Activated CD4-positive, alpha-beta memory T cell treated with anti-CD3 and anti-CD28 coated beads for 36 hours (primary cell): ENCODE results near the gene MIX23. TPM values are rescaled to one million over a fixed set of nuclear protein-coding genes. Genes with fewer than 3 reads are reported as not detected.
A peak's percentile ranks its signal among the peaks of the same experiment; 100 is the strongest.

Experiments
- CTCF ChIA-PET: fragments of 350-600 bp; sonication (Branson Sonifier 250); formaldehyde crosslinking; loops from one replicate; lab custom pipeline; 2021; ENCODE audit warnings: antibody characterized with exemption, inconsistent platforms; lab: Charles Lee
- POLR2A ChIA-PET: fragments of 350-600 bp; sonication (Branson Sonifier 250); formaldehyde crosslinking; loops from one replicate; lab custom pipeline; 2021; ENCODE audit warnings: antibody characterized with exemption; lab: Charles Lee
- DNase-seq: peaks from one replicate; pipeline ENCODE4 v3.0.0-alpha.2; 2020
- H3K27ac Mint-ChIP-seq: one replicate; pipeline ENCODE4 v1.8.0; 2021; ENCODE audit warnings: mixed read lengths
- H3K27me3 Mint-ChIP-seq: one replicate; pipeline ENCODE4 v1.8.0; 2021; ENCODE audit warnings: mixed read lengths
- H3K36me3 Mint-ChIP-seq: one replicate; pipeline ENCODE4 v1.8.0; 2021; ENCODE audit warnings: mixed read lengths
- H3K4me1 Mint-ChIP-seq: one replicate; pipeline ENCODE4 v1.8.0; 2021; ENCODE audit warnings: low read depth, mixed read lengths
- H3K4me3 Mint-ChIP-seq: one replicate; pipeline ENCODE4 v1.8.0; 2021; ENCODE audit warnings: mild to moderate bottlenecking, mixed read lengths
- H3K9me3 Mint-ChIP-seq: one replicate; pipeline ENCODE4 v1.8.0; 2021; ENCODE audit warnings: mixed read lengths
- intact Hi-C: fragments of 100-400 bp; cut with micrococcal nuclease; formaldehyde crosslinking; loops from one replicate; pipeline ENCODE4 v1.15.1; 2023
- total RNA-seq, 2 experiments: library from RNA; stranded (reverse); gene quantifications; one replicate each; pipeline ENCODE4 v1.2.3, GENCODE V29; 2021

Gene MIX23
- total RNA-seq, 2 experiments from 2014 or later: 86.4 to 87.8 TPM

- CTCF ChIA-PET: no interaction called here
- H3K4me1 Mint-ChIP-seq: peaks cover 46% of the 10 kb centered on the region
- no peaks in the 10 kb centered on the region for H3K9me3 Mint-ChIP-seq
- POLR2A ChIA-PET: no interaction called here
- no peaks in the 10 kb centered on the region for H3K27me3 Mint-ChIP-seq
- H3K36me3 Mint-ChIP-seq: peaks cover 35% of the 10 kb centered on the region
- H3K27ac Mint-ChIP-seq: peak overlapping the region; percentile 35
- no peak overlapping the region for H3K4me3 Mint-ChIP-seq
- DNase-seq: no peak
- intact Hi-C loops: loop anchor here (10.0 kb wide), 1 partner anchor 385 kb away; the partner anchor contains the start of genes HSPBAP1 and SLC49A4
Measured at GRCh38 chr3:122410111-122410510, 27.1 kb upstream of the MIX23 start.

GRCh38 chr3:122409446-122409845 is 26.4 kb upstream of the MIX23 start:
- Mint-ChIP-seq H3K27ac (peak overlapping the region; percentile 4), H3K4me3 (no peak overlapping the region), H3K36me3 (peaks cover 37% of the 10 kb centered on the region), H3K9me3 (no peaks in the 10 kb centered on the region), H3K27me3 (no peaks in the 10 kb centered on the region), H3K4me1 (peaks cover 40% of the 10 kb centered on the region)
- POLR2A ChIA-PET: no interaction called here
- CTCF ChIA-PET: interaction anchor here (0.7 to 2.4 kb wide), 4 partner anchors 11 to 109 kb away, joined by 3 to 11 read pairs (median 5); partner anchors contain the start of gene FAM162A
- intact Hi-C loops: no loop called here
- DNase-seq: no peak

- intact Hi-C loops: no loop called here
- no peaks in the 10 kb centered on the region for H3K27me3 Mint-ChIP-seq
- CTCF ChIA-PET: interaction anchor here (0.8 to 2.4 kb wide), 4 partner anchors 8 to 104 kb away, joined by 3 to 11 read pairs (median 5); partner anchors contain the start of genes FAM162A and WDR5B
- no peaks in the 10 kb centered on the region for H3K9me3 Mint-ChIP-seq
- POLR2A ChIA-PET: interaction anchor here (0.9 to 1.4 kb wide), 2 partner anchors 24 to 85 kb away, joined by 3 to 4 read pairs; partner anchors contain the start of gene FAM162A
- H3K4me3 Mint-ChIP-seq: no peak overlapping the region
- peaks cover 46% of the 10 kb centered on the region for H3K36me3 Mint-ChIP-seq
- no peak overlapping the region for H3K27ac Mint-ChIP-seq
- peaks cover 33% of the 10 kb centered on the region for H3K4me1 Mint-ChIP-seq
- no peak for DNase-seq
Measured at GRCh38 chr3:122407946-122408345, 24.9 kb upstream of the MIX23 start.

GRCh38 chr3:122406198-122406597 is 23.2 kb upstream of the MIX23 start:
- Mint-ChIP-seq H3K27me3 (no peaks in the 10 kb centered on the region), H3K36me3 (peaks cover 44% of the 10 kb centered on the region), H3K27ac (peak overlapping the region; percentile 43), H3K4me3 (no peak overlapping the region), H3K4me1 (peaks cover 22% of the 10 kb centered on the region), H3K9me3 (no peaks in the 10 kb centered on the region)
- ChIA-PET CTCF (no interaction called here), POLR2A (no interaction called here)
- DNase-seq: peak; percentile 22
- intact Hi-C loops: no loop called here

- intact Hi-C loops: no loop called here
- Mint-ChIP-seq H3K4me3 (no peak overlapping the region), H3K27ac (no peak overlapping the region), H3K27me3 (no peaks in the 10 kb centered on the region), H3K36me3 (peaks cover 43% of the 10 kb centered on the region), H3K9me3 (no peaks in the 10 kb centered on the region), H3K4me1 (peaks cover 15% of the 10 kb centered on the region)
- DNase-seq: no peak
- POLR2A ChIA-PET: no interaction called here
- CTCF ChIA-PET: interaction anchor here (0.8 to 1.1 kb wide), 3 partner anchors 10 to 13 kb away, joined by 3 to 4 read pairs (median 3); no protein-coding TSS in a partner anchor
Measured at GRCh38 chr3:122405015-122405414, 22.0 kb upstream of the MIX23 start.

- no peak overlapping the region for H3K4me3 Mint-ChIP-seq
- no peaks in the 10 kb centered on the region for H3K27me3 Mint-ChIP-seq
- intact Hi-C loops: no loop called here
- no peak for DNase-seq
- H3K27ac Mint-ChIP-seq: no peak overlapping the region
- H3K9me3 Mint-ChIP-seq: no peaks in the 10 kb centered on the region
- ChIA-PET POLR2A (no interaction called here), CTCF (no interaction called here)
- peaks cover 41% of the 10 kb centered on the region for H3K36me3 Mint-ChIP-seq
- H3K4me1 Mint-ChIP-seq: peaks cover 10% of the 10 kb centered on the region
Measured at GRCh38 chr3:122403489-122403888, 20.5 kb upstream of the MIX23 start.

- no peak overlapping the region for H3K27ac Mint-ChIP-seq
- H3K27me3 Mint-ChIP-seq: no peaks in the 10 kb centered on the region
- intact Hi-C loops: no loop called here
Measured at GRCh38 chr3:122398920-122399319, 15.9 kb upstream of the MIX23 start.

GRCh38 chr3:122397201-122397600 is 14.2 kb upstream of the MIX23 start:
- no peak for DNase-seq
- intact Hi-C loops: no loop called here
- Mint-ChIP-seq H3K9me3 (no peaks in the 10 kb centered on the region), H3K4me3 (no peak overlapping the region), H3K27ac (no peak overlapping the region), H3K4me1 (peaks cover 28% of the 10 kb centered on the region), H3K27me3 (no peaks in the 10 kb centered on the region), H3K36me3 (peaks cover 7% of the 10 kb centered on the region)
- POLR2A ChIA-PET: interaction anchor here (0.9 kb wide), 1 partner anchor 13 kb away, joined by 3 read pairs; the partner anchor contains the start of gene FAM162A
- CTCF ChIA-PET: interaction anchor here (1.0 kb wide), 1 partner anchor 13 kb away, joined by 4 read pairs; the partner anchor contains the start of gene FAM162A

More at GRCh38 chr3:122398920-122399319, 15.9 kb upstream of the MIX23 start:
- Mint-ChIP-seq H3K9me3 (no peaks in the 10 kb centered on the region), H3K4me1 (peaks cover 31% of the 10 kb centered on the region), H3K4me3 (no peak overlapping the region), H3K36me3 (peaks cover 16% of the 10 kb centered on the region)
- CTCF ChIA-PET: no interaction called here
- DNase-seq: no peak
- POLR2A ChIA-PET: no interaction called here

GRCh38 chr3:122396511-122396910 is 13.5 kb upstream of the MIX23 start:
- peaks cover 7% of the 10 kb centered on the region for H3K36me3 Mint-ChIP-seq
- ChIA-PET CTCF (interaction anchor here (1.3 kb wide), 1 partner anchor 13 kb away, joined by 6 read pairs; the partner anchor contains the start of genes FAM162A and MIX23), POLR2A (no interaction called here)
- intact Hi-C loops: no loop called here
- no peak overlapping the region for H3K27ac Mint-ChIP-seq
- H3K9me3 Mint-ChIP-seq: no peaks in the 10 kb centered on the region
- DNase-seq: no peak
- no peak overlapping the region for H3K4me3 Mint-ChIP-seq
- peaks cover 28% of the 10 kb centered on the region for H3K4me1 Mint-ChIP-seq
- no peaks in the 10 kb centered on the region for H3K27me3 Mint-ChIP-seq

GRCh38 chr3:122395582-122395981 is 12.6 kb upstream of the MIX23 start:
- H3K27ac Mint-ChIP-seq: no peak overlapping the region
- peaks cover 7% of the 10 kb centered on the region for H3K36me3 Mint-ChIP-seq
- no peak for DNase-seq
- no peaks in the 10 kb centered on the region for H3K9me3 Mint-ChIP-seq
- CTCF ChIA-PET: interaction anchor here (1.3 kb wide), 1 partner anchor 12 kb away, joined by 6 read pairs; the partner anchor contains the start of genes FAM162A and MIX23
- H3K4me1 Mint-ChIP-seq: peaks cover 28% of the 10 kb centered on the region
- H3K4me3 Mint-ChIP-seq: no peak overlapping the region
- POLR2A ChIA-PET: no interaction called here
- H3K27me3 Mint-ChIP-seq: no peaks in the 10 kb centered on the region
- intact Hi-C loops: no loop called here

- POLR2A ChIA-PET: no interaction called here
- Mint-ChIP-seq H3K4me3 (no peak overlapping the region), H3K4me1 (peaks cover 28% of the 10 kb centered on the region), H3K36me3 (peaks cover 2% of the 10 kb centered on the region), H3K27me3 (no peaks in the 10 kb centered on the region), H3K27ac (no peak overlapping the region), H3K9me3 (no peaks in the 10 kb centered on the region)
- intact Hi-C loops: no loop called here
- DNase-seq: no peak
- CTCF ChIA-PET: interaction anchor here (0.6 to 4.2 kb wide), 10 partner anchors 8 to 376 kb away, joined by 3 to 46 read pairs (median 8); partner anchors contain the start of genes FAM162A, PARP14 and WDR5B
Measured at GRCh38 chr3:122394173-122394572, 11.1 kb upstream of the MIX23 start.

GRCh38 chr3:122392868-122393844 is 10.1 kb upstream of the MIX23 start:
- Mint-ChIP-seq H3K4me1 (peaks cover 32% of the 10 kb centered on the region), H3K9me3 (no peaks in the 10 kb centered on the region), H3K27me3 (no peaks in the 10 kb centered on the region), H3K27ac (no peak overlapping the region), H3K36me3 (peaks cover 2% of the 10 kb centered on the region), H3K4me3 (no peak overlapping the region)
- intact Hi-C loops: no loop called here
- ChIA-PET CTCF (interaction anchor here (0.6 to 4.2 kb wide), 40 partner anchors 8 to 636 kb away, joined by 3 to 46 read pairs (median 4); partner anchors contain the start of genes DTX3L, EAF2, FAM162A and IQCB1), POLR2A (interaction anchor here (0.9 to 1.4 kb wide), 2 partner anchors 9 to 23 kb away, joined by 5 to 9 read pairs; partner anchors contain the start of genes FAM162A, MIX23 and WDR5B)
- peak; percentile 20 for DNase-seq
